Neural progenitor cell (in vitro differentiated cells): ENCODE results near the gene SMIM35.

ENCODE experiments used
- CTCF ChIP-seq: fragments of 200-600 bp; sonication (generic); IDR thresholded peaks from 2 replicates; pipeline ENCODE4 v1.5.1; 2017; ENCODE audit warnings: antibody characterized with exemption, mild to moderate bottlenecking
- EZH2 ChIP-seq: fragments of 200-600 bp; sonication (generic); IDR thresholded peaks from 2 replicates; pipeline ENCODE4 v1.6.1; 2017; ENCODE audit warnings: antibody characterized with exemption, mild to moderate bottlenecking, moderate library complexity
- EZH2phosphoT487 ChIP-seq: fragments of 200-600 bp; sonication (generic); IDR thresholded peaks from 2 replicates; pipeline ENCODE4 v1.6.1; 2017; ENCODE audit warnings: antibody characterized with exemption

DNA sequence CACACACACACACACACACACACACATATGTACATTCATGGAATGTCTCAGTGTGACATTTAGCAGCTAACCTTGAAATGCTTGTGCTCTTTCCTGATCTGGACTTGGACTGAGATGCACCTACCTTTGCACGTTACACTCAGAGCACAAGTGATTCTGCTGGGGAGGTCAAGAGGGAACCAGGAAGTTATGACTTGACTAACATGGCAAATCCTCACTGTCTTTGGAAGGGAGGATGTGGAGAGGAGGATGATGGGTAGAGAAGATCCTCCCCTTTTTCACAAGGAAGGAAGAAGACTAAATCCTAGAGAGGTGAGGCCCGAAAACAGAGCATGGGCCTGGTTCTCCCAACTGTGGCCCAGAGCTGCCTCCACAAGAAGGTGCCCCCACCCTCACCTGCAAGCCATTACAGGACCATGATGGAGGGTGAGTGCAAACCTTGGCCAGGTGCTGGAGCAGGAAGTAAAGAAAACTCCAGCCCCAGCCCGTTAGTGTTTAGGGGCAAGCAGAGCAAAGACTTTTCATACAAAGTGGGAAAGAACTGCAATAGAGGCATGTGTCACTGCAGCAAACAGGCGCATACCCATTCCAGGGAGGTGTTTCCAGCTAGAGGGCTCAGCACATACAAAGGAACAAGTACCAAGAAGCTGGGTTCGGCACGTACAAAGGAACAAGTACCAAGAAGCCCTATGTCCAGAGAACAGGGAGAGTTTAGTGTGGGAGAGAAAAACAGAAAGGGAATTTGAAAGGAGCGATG is 39.5 kb upstream of the SMIM35 start:
- TF ChIP-seq CTCF = no peak
- TF ChIP-seq EZH2 = no peak
- TF ChIP-seq EZH2phosphoT487 = no peak
